Measurements from ENCODE around the gene MAD2L2.

Gene MAD2L2

DNA sequence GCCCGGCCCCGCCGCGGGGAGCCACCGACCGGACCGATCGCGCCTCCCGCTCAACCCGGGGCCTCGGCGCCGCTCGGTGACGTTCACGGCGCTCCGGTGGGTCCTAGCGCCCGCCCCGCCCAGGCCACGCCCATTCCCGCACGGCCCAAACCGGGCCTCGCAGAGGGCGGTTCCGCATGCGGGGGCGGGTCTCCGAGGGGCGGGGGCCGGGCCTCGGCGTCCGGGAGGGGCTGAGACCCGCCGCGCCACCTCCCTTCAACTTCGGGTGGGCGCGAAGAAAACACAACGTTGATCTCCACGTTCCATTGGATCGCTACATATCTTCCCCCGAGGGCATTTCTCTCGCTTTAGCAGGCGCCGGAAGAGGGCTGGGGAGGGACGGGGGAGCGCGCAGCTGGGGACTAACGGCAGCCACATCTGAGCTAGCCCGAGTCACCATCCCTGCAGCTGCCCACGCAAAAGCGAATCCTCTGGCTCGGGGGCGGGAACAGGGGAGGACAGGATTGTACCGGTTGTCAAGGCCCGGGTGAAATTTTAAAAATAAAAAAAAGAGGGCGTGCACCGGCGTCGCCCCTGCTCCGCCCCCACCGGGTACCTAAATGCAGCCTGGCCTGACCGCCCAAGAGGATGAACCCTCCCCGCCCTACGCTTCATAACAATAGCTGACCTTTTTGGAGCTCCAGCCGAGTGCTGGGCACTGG lies at the start of gene MAD2L2:
MAD2L2 (minus strand) TSS at position 78 of the 701 bp plus-strand sequence. CDS start 547 bp downstream, outside the sequence.
- H3K36me3 ChIP-seq (ENCODE audit: control insufficient read depth, low read length): peaks cover 13% of the 10 kb centered on the region
- H3K9me2 ChIP-seq (replicated peaks; ENCODE audit: control insufficient read depth, low read length): no peaks in the 10 kb centered on the region
- peak within 1 kb of the TSS; percentile 99 for H3K4me2 ChIP-seq (ENCODE audit: low read length)
- H3F3A ChIP-seq (ENCODE audit: control insufficient read depth, insufficient read depth): peaks cover 5% of the 10 kb centered on the region
- no peaks in the 10 kb centered on the region for H4K20me1 ChIP-seq (ENCODE audit: control insufficient read depth, insufficient read depth, low read depth, low read length)
- H3K27me3 ChIP-seq (ENCODE audit: control insufficient read depth, low read length): no peaks in the 10 kb centered on the region
- peaks cover 7% of the 10 kb centered on the region for H3K79me2 ChIP-seq (ENCODE audit: control insufficient read depth, low read length)
- H3K4me1 ChIP-seq (ENCODE audit: control insufficient read depth, low read length): peaks cover 35% of the 10 kb centered on the region
- H3K4me3 ChIP-seq (ENCODE audit: low read length): peak within 1 kb of the TSS; percentile 88
- no peak for TF ChIP-seq EZH2phosphoT487 (IDR thresholded peaks at IDR 0.05; ENCODE audit: borderline replicate concordance, low read length)
- TF ChIP-seq, protein P1, sequence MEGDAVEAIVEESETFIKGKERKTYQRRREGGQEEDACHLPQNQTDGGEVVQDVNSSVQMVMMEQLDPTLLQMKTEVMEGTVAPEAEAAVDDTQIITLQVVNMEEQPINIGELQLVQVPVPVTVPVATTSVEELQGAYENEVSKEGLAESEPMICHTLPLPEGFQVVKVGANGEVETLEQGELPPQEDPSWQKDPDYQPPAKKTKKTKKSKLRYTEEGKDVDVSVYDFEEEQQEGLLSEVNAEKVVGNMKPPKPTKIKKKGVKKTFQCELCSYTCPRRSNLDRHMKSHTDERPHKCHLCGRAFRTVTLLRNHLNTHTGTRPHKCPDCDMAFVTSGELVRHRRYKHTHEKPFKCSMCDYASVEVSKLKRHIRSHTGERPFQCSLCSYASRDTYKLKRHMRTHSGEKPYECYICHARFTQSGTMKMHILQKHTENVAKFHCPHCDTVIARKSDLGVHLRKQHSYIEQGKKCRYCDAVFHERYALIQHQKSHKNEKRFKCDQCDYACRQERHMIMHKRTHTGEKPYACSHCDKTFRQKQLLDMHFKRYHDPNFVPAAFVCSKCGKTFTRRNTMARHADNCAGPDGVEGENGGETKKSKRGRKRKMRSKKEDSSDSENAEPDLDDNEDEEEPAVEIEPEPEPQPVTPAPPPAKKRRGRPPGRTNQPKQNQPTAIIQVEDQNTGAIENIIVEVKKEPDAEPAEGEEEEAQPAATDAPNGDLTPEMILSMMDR (IDR thresholded peaks at IDR 0.05; ENCODE audit: low read depth, low read length, poor library complexity, severe bottlenecking): no peak
- H3K27ac ChIP-seq (ENCODE audit: low read depth, low read length): peak within 1 kb of the TSS; percentile 76
- no peaks in the 10 kb centered on the region for H3K9me3 ChIP-seq (ENCODE audit: control insufficient read depth, insufficient read depth, low read length)

DNA sequence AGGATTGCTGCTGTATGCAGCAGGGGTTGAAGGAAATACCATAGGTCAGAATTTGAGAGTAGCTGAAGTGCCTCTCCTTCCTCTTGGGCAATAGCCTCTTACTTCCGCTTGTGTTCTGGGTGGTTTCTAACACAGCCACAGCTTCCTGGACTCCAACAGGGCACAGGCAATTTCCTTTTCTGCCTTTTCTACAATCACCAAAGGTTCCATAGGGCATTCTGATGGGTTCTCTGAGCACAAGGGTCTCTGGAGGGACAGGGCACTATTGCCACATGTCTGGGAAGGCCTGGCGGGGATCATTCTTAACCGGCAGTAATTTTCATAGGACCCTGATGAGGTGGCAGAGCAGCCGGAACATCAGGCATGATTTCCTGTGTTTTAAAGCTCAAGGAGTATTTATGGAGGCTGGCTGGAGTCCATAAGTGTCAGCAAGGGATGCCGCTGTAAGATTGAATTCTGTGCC lies 49.5 kb upstream of the MAD2L2 start:
- no peaks in the 10 kb centered on the region for H3K9me3 ChIP-seq (ENCODE audit: control insufficient read depth, insufficient read depth, low read length)
- H3F3A ChIP-seq (ENCODE audit: control insufficient read depth, insufficient read depth): peaks cover 2% of the 10 kb centered on the region
- TF ChIP-seq, protein P1 (IDR thresholded peaks at IDR 0.05; ENCODE audit: low read depth, low read length, poor library complexity, severe bottlenecking): no peak
- no peak for TF ChIP-seq EZH2phosphoT487 (IDR thresholded peaks at IDR 0.05; ENCODE audit: borderline replicate concordance, low read length)
- peak overlapping the region; percentile 39; the same call in 1 of the 2 replicates for H3K27ac ChIP-seq (ENCODE audit: low read depth, low read length)
- H3K4me1 ChIP-seq (ENCODE audit: control insufficient read depth, low read length): peaks cover 30% of the 10 kb centered on the region
- H4K20me1 ChIP-seq (ENCODE audit: control insufficient read depth, insufficient read depth, low read depth, low read length): no peaks in the 10 kb centered on the region
- H3K4me3 ChIP-seq (ENCODE audit: low read length): peak overlapping the region; percentile 65
- H3K4me2 ChIP-seq (ENCODE audit: low read length): peak overlapping the region; percentile 74
- no peaks in the 10 kb centered on the region for H3K79me2 ChIP-seq (ENCODE audit: control insufficient read depth, low read length)
- H3K27me3 ChIP-seq (ENCODE audit: control insufficient read depth, low read length): no peaks in the 10 kb centered on the region
- no peaks in the 10 kb centered on the region for H3K9me2 ChIP-seq (replicated peaks; ENCODE audit: control insufficient read depth, low read length)
- no peaks in the 10 kb centered on the region for H3K36me3 ChIP-seq (ENCODE audit: control insufficient read depth, low read length)

DNA sequence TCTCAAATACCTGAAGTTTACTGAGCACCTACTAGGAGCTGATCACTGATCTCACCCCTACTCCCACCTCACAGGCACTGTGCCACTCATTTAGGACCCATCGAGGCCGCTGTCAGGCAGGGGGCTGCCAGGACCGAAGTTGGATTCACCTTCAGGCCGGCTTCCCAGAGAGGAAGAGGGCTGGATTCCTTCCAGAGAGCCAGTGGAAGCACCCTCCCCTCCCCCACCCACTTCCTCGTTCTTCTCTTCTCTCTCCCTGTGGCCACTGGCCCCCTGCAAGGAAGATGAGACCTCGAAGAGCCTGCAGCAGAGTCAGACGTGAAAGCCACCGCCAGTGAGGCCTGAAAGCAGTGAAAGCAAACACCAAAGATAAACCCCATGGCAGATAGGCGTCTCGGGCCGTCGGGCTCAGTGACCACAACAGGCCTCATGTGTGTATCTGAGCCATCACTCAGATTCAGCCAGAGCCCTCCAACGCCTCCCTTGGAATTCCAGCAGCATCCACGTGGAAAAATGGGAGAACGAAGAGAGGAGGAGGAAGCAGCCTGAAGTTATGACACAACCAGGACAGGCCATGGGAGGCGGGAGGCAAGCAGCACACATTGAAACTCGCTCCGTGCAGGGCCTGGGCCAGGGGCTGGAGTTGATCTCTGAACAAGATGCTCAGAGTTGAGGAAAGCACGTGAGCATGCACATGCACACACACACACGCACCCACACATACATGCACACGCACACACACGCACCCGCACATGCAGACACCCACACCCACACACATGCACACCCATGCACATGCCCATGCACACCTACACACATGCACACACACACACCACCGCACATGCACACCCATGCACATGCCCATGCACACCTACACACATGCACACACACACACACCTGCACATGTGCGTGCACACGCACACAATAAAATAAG lies 48.8 kb upstream of the MAD2L2 start:
- H3K9me2 ChIP-seq (replicated peaks; ENCODE audit: control insufficient read depth, low read length): no peaks in the 10 kb centered on the region
- TF ChIP-seq, protein P1 (IDR thresholded peaks at IDR 0.05; ENCODE audit: low read depth, low read length, poor library complexity, severe bottlenecking): no peak
- no peak for TF ChIP-seq EZH2phosphoT487 (IDR thresholded peaks at IDR 0.05; ENCODE audit: borderline replicate concordance, low read length)
- H3K79me2 ChIP-seq (ENCODE audit: control insufficient read depth, low read length): no peaks in the 10 kb centered on the region
- peak overlapping the region; percentile 74 for H3K4me2 ChIP-seq (ENCODE audit: low read length)
- H3K27me3 ChIP-seq (ENCODE audit: control insufficient read depth, low read length): no peaks in the 10 kb centered on the region
- no peaks in the 10 kb centered on the region for H4K20me1 ChIP-seq (ENCODE audit: control insufficient read depth, insufficient read depth, low read depth, low read length)
- peak overlapping the region; percentile 65 for H3K4me3 ChIP-seq (ENCODE audit: low read length)
- no peak overlapping the region for H3K27ac ChIP-seq (ENCODE audit: low read depth, low read length)
- H3F3A ChIP-seq (ENCODE audit: control insufficient read depth, insufficient read depth): no peaks in the 10 kb centered on the region
- H3K9me3 ChIP-seq (ENCODE audit: control insufficient read depth, insufficient read depth, low read length): no peaks in the 10 kb centered on the region
- H3K4me1 ChIP-seq (ENCODE audit: control insufficient read depth, low read length): peaks cover 28% of the 10 kb centered on the region
- no peaks in the 10 kb centered on the region for H3K36me3 ChIP-seq (ENCODE audit: control insufficient read depth, low read length)

All from DOHH2 (cell line).